ENCODE results near the gene ATP5PD. TPM values are rescaled to one million over a fixed set of nuclear protein-coding genes. Genes with fewer than 3 reads are reported as not detected.

ATP5PD gene
- total and polyA plus RNA-seq, 2 of the 13 experiments (the other 11 are each of a cell fraction or from before 2014, with no cell fraction given), result 158 to 428 TPM

DNA sequence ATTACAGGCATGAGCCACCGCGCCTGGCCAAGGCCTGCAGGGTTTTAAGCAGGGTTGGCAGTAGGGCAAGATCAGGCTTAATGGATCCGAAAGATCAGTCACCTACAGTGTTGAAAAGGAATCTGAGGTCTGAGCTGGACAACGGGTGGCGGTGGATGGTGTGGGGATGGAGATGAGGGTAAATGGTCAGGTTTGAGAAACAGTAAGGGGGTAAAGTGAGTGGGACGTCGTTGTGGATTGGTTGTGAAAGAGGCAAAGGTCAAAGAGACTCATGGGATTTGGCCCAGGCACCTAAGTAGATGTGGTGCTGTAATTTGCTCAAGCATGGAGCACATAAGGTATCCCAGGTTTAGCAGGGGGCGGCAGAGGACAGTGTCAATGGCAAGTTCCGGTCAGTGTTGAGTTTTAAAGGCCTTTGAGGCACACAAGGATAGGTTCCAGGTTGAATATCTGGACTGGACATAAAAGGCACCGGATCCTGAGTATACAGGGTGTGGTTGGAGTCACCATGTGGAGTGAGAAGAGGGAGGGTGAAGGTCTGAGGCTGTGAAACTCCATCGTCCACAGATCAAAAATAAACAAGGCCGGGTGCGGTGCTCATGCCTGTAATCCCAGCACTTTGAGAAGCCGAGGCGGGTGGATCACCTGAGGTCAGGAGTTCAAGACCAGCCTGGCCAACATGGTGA lies 39.9 kb upstream of the ATP5PD start (continued):
- TF ChIP-seq, protein P1, sequence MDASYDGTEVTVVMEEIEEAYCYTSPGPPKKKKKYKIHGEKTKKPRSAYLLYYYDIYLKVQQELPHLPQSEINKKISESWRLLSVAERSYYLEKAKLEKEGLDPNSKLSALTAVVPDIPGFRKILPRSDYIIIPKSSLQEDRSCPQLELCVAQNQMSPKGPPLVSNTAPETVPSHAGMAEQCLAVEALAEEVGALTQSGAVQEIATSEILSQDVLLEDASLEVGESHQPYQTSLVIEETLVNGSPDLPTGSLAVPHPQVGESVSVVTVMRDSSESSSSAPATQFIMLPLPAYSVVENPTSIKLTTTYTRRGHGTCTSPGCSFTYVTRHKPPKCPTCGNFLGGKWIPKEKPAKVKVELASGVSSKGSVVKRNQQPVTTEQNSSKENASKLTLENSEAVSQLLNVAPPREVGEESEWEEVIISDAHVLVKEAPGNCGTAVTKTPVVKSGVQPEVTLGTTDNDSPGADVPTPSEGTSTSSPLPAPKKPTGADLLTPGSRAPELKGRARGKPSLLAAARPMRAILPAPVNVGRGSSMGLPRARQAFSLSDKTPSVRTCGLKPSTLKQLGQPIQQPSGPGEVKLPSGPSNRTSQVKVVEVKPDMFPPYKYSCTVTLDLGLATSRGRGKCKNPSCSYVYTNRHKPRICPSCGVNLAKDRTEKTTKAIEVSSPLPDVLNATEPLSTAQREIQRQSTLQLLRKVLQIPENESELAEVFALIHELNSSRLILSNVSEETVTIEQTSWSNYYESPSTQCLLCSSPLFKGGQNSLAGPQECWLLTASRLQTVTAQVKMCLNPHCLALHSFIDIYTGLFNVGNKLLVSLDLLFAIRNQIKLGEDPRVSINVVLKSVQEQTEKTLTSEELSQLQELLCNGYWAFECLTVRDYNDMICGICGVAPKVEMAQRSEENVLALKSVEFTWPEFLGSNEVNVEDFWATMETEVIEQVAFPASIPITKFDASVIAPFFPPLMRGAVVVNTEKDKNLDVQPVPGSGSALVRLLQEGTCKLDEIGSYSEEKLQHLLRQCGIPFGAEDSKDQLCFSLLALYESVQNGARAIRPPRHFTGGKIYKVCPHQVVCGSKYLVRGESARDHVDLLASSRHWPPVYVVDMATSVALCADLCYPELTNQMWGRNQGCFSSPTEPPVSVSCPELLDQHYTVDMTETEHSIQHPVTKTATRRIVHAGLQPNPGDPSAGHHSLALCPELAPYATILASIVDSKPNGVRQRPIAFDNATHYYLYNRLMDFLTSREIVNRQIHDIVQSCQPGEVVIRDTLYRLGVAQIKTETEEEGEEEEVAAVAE (CRISPR knock-in tag; IDR thresholded peaks at IDR 0.05; ENCODE audit: borderline replicate concordance), result peak; percentile 89; the same call in 1 of the 2 replicates
- TF ChIP-seq CBX2 (IDR thresholded peaks at IDR 0.05; ENCODE audit: low read depth, low read length), result no peak
- no peak for TF ChIP-seq CBX2 (CRISPR knock-in tag; IDR thresholded peaks at IDR 0.05; ENCODE audit: low read depth)
- TF ChIP-seq NBN (conservative IDR thresholded peaks at IDR 0.05), result 0 out of 2 replicates have a peak, but pooled peaks have one; percentile 22
- peak; percentile 33; the same call in 1 of the 2 replicates for TF ChIP-seq NCOR1 (IDR thresholded peaks at IDR 0.05; ENCODE audit: borderline replicate concordance, low read length)
- peak; percentile 84; the same call in 1 of the 2 replicates for TF ChIP-seq ZFP36L1 (CRISPR knock-in tag; IDR thresholded peaks at IDR 0.05)
- TF ChIP-seq, protein P2, sequence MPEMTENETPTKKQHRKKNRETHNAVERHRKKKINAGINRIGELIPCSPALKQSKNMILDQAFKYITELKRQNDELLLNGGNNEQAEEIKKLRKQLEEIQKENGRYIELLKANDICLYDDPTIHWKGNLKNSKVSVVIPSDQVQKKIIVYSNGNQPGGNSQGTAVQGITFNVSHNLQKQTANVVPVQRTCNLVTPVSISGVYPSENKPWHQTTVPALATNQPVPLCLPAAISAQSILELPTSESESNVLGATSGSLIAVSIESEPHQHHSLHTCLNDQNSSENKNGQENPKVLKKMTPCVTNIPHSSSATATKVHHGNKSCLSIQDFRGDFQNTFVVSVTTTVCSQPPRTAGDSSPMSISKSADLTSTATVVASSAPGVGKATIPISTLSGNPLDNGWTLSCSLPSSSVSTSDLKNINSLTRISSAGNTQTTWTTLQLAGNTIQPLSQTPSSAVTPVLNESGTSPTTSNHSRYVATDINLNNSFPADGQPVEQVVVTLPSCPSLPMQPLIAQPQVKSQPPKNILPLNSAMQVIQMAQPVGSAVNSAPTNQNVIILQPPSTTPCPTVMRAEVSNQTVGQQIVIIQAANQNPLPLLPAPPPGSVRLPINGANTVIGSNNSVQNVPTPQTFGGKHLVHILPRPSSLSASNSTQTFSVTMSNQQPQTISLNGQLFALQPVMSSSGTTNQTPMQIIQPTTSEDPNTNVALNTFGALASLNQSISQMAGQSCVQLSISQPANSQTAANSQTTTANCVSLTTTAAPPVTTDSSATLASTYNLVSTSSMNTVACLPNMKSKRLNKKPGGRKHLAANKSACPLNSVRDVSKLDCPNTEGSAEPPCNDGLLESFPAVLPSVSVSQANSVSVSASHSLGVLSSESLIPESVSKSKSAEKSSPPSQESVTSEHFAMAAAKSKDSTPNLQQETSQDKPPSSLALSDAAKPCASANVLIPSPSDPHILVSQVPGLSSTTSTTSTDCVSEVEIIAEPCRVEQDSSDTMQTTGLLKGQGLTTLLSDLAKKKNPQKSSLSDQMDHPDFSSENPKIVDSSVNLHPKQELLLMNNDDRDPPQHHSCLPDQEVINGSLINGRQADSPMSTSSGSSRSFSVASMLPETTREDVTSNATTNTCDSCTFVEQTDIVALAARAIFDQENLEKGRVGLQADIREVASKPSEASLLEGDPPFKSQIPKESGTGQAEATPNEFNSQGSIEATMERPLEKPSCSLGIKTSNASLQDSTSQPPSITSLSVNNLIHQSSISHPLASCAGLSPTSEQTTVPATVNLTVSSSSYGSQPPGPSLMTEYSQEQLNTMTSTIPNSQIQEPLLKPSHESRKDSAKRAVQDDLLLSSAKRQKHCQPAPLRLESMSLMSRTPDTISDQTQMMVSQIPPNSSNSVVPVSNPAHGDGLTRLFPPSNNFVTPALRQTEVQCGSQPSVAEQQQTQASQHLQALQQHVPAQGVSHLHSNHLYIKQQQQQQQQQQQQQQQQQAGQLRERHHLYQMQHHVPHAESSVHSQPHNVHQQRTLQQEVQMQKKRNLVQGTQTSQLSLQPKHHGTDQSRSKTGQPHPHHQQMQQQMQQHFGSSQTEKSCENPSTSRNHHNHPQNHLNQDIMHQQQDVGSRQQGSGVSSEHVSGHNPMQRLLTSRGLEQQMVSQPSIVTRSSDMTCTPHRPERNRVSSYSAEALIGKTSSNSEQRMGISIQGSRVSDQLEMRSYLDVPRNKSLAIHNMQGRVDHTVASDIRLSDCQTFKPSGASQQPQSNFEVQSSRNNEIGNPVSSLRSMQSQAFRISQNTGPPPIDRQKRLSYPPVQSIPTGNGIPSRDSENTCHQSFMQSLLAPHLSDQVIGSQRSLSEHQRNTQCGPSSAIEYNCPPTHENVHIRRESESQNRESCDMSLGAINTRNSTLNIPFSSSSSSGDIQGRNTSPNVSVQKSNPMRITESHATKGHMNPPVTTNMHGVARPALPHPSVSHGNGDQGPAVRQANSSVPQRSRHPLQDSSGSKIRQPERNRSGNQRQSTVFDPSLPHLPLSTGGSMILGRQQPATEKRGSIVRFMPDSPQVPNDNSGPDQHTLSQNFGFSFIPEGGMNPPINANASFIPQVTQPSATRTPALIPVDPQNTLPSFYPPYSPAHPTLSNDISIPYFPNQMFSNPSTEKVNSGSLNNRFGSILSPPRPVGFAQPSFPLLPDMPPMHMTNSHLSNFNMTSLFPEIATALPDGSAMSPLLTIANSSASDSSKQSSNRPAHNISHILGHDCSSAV (CRISPR knock-in tag; IDR thresholded peaks at IDR 0.05; ENCODE audit: borderline replicate concordance), result no peak
- TF ChIP-seq CEBPG (CRISPR knock-in tag; IDR thresholded peaks at IDR 0.05), result peak; percentile 55; the same call in 1 of the 2 replicates
- no peak; the same call in 1 of the 2 replicates for TF ChIP-seq SPEN (CRISPR knock-in tag; IDR thresholded peaks at IDR 0.05; ENCODE audit: low read depth)
- TF ChIP-seq, protein P3, sequence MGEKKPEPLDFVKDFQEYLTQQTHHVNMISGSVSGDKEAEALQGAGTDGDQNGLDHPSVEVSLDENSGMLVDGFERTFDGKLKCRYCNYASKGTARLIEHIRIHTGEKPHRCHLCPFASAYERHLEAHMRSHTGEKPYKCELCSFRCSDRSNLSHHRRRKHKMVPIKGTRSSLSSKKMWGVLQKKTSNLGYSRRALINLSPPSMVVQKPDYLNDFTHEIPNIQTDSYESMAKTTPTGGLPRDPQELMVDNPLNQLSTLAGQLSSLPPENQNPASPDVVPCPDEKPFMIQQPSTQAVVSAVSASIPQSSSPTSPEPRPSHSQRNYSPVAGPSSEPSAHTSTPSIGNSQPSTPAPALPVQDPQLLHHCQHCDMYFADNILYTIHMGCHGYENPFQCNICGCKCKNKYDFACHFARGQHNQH (CRISPR knock-in tag; IDR thresholded peaks at IDR 0.05), result peak; percentile 47; the same call in 1 of the 2 replicates
- peak; percentile 69; the same call in 1 of the 2 replicates for TF ChIP-seq HMG20A (CRISPR knock-in tag; IDR thresholded peaks at IDR 0.05; ENCODE audit: borderline replicate concordance)
- TF ChIP-seq SOX5 (CRISPR knock-in tag; IDR thresholded peaks at IDR 0.05; ENCODE audit: borderline replicate concordance), result peak; percentile 68; the same call in 1 of the 2 replicates
- peak; percentile 59; the same call in 1 of the 2 replicates for TF ChIP-seq ZSCAN29 (CRISPR knock-in tag; conservative IDR thresholded peaks at IDR 0.05)
- no peak for TF ChIP-seq TBP (CRISPR knock-in tag; IDR thresholded peaks at IDR 0.05)
- TF ChIP-seq ZNF749 (CRISPR knock-in tag; IDR thresholded peaks at IDR 0.05; ENCODE audit: borderline replicate concordance), result no peak; the same call in 1 of the 2 replicates
- TF ChIP-seq BHLHE40 (IDR thresholded peaks at IDR 0.05; ENCODE audit: low read length), result no peak; the same call in 1 of the 2 replicates
